GM18508 (cell line): Measurements from ENCODE around the gene PALLD.

Experiments used
- ATAC-seq: cut with Tn5 transposase; IDR thresholded peaks from one replicate; pipeline ENCODE4 v1.9.1; 2021; ENCODE audit warnings: moderate number of reproducible peaks; ENCODE audit not compliant: insufficient read depth, unreplicated experiment

Gene PALLD

DNA sequence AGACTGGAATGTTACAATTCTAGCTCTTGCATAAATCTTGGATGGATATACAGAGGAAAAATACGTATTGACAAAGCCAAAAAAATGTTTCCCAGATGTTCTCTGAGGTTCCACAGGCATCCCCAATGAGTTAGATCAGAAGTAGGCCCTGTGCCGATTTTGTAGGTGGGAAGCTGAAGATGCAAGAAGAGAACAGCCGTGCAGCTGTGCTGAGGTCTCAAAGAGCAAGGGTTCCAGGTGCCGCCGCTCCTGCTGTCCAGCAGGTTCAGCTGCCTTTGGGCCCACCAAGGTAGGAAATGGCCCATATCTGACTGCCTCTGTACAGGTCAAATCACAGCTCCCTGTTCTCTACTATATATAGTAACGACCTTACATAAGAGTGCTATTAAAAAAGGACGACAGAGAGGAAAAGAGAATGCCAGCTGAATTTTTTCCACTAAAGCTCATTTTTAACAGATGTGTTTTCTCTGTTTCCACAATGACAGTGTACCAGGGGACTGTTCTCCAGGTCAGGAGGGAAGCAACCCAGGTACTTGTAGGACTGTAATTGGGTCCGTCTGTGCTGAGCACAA, 357.6 kb downstream of the PALLD start:
- ATAC-seq, result no peak

DNA sequence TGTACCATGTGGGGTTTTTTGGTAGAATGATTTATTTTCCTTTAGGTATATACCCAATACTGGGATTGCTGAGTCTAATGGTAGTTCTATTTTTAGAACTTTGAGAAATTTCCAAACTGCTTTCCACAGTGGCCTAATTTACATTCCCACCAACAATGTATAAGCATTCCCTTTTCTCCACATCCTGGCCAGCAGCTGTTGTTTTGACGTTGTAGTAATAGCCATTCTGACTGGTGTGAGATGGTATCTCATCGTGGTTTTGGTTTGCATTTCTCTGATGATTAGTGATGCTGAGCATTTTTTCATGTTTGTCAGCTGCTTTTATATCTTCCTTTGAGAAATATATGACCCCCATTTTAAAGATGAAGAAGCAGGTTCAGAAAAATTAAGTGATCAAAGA, 359.5 kb downstream of the PALLD start:
- ATAC-seq, result no peak

DNA sequence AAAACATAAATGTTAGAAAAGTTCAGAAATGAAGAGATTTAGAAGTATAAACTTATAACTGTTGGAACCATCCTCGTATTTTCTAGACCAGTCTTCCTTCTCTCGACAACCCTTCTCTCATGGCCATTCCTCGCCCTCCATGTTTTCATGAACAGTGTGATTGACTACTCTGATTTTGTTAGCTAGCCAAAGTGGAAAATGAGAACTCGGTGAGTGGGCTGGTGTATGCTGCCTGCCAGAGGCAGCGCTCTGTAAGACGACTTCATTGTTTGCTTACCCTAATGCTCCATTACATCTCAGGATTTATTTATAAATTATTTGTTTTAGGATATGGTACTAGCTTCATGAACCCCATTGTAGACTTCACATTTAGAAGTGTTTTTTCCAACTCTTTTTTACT, 360.2 kb downstream of the PALLD start:
- no peak for ATAC-seq

DNA sequence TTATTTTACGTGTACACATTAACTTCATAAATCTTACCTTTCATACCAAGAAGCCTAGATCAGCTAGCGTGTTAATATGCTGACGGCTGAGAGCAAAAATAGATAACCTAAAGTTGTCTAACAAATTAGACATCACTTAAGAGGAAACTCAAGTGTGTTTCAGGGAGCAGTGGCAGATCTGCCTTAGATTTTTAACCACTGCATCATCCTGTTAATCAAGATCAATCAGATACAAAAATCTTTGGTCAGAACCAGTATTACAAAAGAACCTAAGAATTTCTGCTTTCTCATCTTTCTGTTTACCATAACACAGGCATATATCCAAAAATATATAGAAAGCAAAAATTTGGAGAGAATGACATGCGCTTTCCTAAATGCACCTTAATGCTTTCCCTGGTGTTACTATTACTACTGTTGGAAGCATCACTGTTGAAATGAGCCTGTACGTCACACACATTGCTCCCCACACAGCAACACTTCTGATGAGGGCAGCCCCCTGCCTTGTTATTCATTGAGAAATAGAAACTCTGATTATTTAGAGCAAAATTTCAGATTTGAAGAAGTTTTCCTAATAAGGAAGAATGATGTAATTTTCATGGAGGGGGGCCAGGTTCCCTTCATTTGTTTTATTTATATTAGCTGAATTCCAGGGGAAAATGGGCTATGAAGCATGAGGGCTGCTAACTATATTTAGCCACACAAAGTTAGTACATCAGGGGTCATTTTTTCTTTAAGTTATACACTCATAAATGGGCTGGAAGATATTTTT, 360.9 kb downstream of the PALLD start:
- no peak for ATAC-seq

DNA sequence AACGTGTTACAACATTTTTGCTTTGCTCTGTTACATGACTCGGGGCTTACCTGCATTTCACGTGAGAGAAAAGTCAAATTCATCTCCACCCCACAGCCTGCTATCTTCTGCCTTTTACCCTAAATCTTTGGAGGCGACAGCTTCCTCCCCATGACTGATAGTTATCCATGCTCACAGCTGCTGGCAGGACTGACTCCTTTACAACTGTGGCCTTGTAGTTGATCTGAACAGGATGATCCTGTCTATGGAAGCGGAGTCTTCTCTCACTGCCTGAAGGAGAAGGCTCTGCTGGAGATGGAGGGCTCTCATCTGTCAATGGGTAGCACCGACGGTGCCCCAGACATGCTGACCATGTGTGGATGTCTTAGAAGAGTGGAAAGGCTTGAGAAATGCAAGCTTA, 362.2 kb downstream of the PALLD start:
- no peak for ATAC-seq

DNA sequence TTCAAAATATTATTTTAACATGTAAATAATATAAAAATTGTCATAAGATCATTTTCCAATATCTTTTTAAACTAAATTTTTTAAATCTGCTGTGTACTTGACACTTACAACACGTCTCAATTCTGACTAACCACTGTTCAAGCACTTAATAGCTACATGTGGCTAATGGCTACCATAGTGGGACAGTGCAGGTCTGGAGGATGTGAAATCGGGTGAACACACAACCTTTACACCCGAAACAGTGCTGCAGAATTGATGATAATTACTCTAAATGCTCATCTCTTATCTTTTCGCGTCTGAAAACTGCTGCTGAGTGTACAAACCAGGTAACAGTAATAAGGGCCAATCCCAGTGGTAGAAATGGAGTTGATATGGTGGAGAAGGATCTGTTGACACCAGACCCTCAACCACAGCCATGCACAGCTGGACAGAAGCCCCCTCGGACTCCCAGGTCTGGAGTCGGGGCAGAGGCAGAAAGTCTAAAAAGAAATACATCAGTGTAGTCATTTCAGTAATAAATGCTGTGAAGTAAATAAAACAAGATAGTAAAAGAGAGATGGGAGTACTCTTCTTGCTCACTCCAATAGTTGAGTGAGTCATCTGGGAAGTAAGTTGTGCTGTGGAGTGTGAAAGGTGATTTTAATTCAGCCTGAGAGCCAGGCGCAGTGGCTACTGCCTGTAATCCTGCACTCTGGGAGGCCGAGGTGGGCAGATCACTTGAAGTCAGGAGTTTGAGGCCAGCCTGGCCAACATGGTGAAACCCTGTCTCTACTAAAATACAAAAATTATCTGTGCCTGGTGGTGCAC, 363.2 kb downstream of the PALLD start:
- ATAC-seq, result peak; percentile 97

DNA sequence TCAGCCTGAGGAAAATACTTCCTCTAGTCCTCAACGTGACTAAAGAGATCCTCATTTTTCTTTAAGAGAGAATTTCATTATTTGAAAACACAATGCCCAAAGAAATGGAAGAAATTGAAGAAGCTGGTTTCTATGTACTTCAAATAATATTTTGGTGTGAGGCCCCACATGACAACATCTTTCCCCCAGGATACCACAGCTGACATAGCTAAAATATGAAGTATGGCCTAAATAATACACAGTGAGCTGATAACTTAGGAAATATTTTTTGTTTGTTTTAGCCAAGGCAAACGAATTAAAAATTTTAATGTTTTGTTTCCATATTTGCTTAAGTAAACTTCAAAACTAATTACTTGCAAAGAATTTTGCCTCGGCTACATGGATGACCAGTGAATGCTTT, 364.0 kb downstream of the PALLD start:
- no peak for ATAC-seq

DNA sequence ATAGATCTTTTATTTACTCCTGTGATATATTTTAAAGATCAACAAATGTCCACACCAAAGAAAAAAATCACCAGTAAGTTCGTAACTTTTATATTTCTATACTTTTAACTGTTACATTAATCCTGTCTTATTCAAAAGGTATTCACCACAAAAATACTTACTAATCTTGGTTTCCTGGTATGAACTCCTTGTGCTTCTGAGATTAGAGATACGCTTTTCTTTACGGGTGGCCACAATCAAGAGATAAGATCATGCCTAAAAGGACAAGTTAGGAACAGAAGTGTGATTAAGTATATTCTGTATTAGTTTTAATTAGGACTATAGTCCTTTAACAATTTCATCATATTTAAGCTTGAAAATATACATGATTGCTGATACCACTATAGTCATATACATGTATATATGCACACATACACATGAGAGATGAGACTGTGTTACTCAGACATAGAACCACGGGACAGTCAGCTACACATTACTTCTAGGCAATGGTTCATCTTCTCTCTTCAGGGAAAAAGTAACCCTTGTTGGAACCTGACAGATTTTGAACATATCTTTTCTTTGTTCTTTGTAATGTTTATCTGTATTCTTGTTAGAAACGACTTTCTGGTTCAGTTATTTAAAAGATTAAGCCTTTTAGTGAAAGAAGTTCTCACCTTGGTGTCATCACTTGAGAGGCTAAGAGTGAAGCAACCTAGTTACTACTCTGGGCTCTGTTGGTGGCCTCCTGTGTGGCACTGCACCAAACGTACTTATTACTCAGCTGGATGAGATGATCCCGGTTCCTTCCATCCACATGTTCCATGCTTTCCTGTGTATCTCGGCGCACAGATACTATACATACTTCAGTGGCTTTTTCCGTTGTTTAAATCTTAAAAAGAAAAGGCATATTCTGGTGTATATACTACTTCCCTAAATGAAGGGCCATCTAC, 367.1 kb downstream of the PALLD start:
- no peak for ATAC-seq

DNA sequence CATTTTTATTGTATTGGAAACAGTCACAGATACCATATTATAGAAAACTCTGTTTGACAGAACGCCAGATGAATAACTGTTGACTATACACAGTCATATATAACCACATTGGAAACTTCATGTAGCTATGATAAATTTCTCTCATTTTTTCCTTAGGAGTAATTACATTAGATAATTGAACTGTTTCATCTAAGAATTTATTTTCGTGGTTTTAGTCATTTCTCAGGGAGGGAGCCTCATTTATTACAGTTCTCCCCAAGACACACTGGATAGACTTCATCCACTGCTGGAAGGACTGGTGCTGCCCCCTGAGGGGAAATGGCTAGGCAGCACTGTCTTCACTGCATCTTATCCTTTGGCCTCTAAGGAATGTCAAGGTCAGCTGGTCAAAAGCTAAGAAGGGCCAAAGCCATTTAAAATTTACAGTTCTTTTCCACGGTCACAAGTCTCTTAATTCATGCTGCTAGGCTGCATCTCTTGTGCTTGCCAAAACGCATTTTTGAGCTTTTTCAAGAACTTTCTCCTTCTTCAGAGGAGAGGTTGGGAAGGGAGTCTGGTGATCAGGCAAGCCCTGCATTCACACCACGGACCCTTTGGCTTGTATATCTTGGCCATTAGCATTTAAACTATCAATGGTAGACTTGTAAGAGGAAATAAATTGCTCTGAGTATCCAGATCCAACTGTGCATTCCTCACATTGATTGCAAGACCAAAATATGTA, 368.1 kb downstream of the PALLD start:
- ATAC-seq, result no peak

DNA sequence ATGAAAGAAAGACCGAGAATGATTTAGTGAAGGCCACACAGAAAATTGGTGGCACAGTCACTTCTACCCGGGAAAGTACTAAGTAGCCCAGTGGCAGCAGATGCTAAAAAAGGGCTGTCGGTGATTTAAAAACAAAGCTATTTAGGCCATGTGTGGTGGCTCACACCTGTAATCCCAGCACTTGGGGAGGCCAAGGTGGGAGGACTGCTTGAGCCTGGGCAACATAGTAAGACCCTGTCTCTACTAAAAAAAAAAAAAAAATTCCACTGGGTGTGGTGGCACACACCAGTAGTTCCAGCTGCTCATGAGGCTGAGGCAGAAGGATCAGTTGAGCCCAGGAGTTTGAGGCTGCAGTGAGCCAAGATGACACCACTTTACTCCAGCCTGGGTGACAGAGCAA, 369.0 kb downstream of the PALLD start:
- no peak for ATAC-seq

DNA sequence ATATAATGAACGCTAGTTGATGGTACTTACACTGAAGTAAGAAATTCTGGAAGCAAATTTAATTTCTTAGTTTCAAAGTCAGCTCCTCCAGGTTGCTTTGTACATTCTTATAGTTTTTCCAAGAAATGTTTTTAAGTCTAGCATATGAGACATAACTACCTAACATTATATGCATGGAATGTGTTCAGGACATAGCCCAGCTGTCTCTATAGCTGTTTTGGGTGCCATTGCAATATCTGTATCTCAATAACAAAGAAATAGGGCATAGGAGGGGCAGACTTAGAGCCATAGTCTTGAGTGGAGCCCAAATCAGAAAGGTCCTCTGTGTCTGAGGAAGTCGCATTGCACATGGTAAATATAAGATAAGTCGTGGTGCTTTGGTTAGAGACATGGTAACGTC, 369.8 kb downstream of the PALLD start:
- no peak for ATAC-seq

DNA sequence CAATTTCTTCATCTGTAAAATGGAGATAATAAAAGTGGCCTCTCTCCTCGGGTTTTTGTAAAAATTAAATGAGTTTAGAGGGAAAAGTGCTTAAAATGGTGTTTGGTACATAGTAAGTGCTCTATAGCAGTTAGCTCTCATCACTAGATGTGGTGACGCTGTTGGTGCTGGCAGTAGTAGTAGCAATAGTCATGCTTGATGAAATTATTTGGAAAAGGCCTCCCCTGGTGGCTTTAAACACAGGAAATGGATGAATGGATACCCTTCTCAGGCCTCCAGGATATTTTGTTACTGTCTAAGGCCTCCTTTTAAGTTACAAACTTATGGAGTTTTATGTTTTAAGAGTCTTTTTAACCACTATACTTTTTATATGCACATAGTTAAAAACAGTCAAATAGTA, 370.3 kb downstream of the PALLD start:
- no peak for ATAC-seq

DNA sequence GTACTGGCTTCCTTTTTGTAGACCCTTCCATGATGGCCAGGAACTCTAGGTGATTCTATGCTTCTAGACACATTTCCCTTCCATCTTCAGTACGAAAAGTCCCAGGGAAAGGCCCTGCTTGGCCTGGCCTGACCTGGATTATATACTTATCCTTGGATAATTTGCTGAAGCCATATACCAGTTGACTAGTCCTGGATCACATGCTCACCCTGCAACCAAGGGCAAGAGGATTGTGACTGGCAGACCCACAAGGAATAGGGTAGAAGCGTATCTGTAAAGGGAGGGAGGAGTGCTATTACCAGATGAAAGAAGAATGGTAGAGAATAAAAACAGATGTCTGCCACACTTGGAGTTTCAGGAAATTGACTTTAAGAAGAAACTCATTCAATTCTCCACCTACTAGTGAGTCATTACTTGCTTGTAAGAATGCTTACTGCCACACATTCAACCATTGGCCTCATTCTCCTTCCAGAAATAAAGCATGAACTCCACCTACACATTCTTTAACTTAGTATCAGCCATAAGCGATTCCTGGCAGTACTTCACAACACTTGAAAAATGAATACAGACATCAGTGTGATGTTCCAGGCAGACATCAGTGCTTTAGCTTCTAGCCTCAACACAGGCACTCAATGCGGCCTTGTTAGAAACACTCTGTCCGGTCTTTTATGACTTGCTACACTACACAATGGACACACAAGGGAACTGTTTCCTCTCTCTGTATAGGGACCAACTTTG, 371.4 kb downstream of the PALLD start:
- no peak for ATAC-seq

DNA sequence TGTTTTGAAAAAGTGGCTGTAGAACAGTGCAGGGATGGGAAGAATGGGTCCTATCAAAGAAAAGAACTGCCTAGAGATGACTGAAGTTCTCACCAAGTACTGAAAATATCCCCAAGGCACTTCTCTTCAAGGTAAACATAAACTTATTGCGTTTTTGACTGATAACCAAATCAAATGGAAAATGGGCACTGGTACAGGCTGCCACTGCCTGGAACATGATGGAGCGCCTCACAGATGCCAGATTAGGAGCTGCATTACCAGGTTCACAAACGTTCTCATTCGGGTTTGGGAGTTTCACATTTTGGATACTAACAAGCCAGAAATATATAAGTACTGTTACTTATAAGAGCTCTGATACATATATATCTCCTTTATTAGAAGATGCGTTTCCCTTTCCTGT, 371.9 kb downstream of the PALLD start:
- ATAC-seq, result no peak

DNA sequence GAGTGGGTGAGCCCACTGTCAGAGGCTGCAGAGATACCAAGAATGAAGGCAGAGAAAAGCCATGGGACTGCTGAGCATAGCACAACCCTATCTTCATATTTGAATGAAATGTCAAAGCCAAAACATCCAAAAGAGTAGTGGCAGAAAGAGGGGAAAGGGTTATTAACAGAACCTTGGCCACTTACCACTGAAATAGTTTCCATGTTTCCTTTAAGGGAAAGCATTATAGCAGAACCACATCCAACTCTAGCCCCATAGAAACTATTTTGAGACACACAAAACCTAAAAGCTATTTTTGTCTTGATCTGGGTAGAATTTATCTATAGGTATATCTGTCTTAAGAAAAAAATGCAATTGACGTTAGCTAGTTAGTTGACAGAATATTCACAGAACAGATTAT, 373.2 kb downstream of the PALLD start:
- ATAC-seq, result no peak

DNA sequence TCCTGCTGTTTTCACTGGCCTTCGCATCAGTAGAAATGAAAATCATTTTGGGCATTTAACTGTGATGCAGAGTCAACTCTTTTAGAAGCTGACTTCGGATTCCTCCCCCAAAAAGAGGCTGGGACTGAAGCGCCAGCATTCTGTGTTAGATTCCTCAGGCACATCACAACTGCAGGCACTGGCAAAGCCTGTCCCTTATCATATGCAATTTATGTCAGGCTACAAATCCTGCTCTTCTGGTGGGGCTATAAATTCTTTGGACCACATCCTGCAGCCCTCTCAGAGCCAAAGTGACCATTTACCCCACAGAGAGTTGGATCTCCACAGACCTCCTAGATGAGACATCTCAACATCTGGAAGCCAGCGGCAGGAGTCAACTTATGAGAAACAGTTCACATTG, 374.8 kb downstream of the PALLD start:
- ATAC-seq, result no peak

DNA sequence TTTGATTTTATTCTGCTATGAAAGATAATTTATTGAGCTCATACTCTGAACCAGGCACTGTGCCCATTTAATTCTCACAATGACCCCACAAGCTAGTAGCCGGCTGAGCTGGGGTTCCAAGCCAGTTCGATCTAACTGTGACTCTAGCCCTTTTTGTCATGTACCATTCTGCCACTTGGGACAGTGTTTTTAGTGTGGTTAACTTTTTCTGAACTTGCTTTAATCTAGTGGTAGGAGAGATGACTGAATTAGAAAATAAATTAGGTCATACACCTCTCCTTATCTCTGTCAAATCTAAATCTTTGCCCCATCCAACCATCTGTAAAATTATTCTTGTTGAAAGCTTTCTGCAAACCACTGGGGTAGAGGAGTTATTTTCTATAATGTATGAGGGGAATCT, 377.2 kb downstream of the PALLD start:
- no peak for ATAC-seq

DNA sequence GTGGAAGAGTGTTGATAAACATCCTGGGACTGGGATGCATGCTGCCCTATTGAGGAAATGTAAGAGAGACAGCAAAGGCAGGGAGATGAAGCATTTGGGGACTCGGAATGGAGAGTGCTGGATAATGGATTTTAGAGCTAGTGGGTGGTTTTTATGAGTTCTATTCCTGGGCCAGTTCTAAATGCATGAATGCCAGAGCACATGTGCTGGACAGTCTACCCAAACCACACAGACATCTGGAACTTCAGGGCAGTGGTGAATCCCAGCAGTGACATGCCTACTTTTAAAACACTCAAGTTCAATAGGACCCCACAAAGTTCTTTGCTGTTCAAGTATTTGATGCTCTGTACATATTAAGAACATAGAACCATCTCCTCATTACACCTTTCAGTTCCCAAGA, 379.3 kb downstream of the PALLD start:
- ATAC-seq, result no peak
